Fibroblast of pulmonary artery (primary cell): Measurements from ENCODE around the gene ME3.
A peak's percentile ranks its signal among the peaks of the same experiment; 100 is the strongest.

ENCODE experiments used
- DNase-seq: peaks from one replicate; pipeline ENCODE4 v3.0.0-alpha.2; 2010; ENCODE audit warnings: low read depth
- H3K4me3 ChIP-seq: replicated peaks from 2 replicates; pipeline ENCODE4 v1.5.1; 2011; ENCODE audit warnings: low read depth, mild to moderate bottlenecking, control low read depth, low read length, moderate library complexity
- CTCF ChIP-seq: IDR thresholded peaks from 2 replicates; pipeline ENCODE4 v1.5.1; 2011; ENCODE audit warnings: mild to moderate bottlenecking, control low read depth, low read length, inconsistent platforms; ENCODE audit errors: missing control alignments

The ME3 gene

GRCh38 chr11:86558841-86559240, 113.6 kb downstream of the ME3 start:
- no peak overlapping the region for H3K4me3 ChIP-seq
- no peak for TF ChIP-seq CTCF
- DNase-seq: no peak

GRCh38 chr11:86558207-86558606, 114.2 kb downstream of the ME3 start:
- no peak overlapping the region for H3K4me3 ChIP-seq
- DNase-seq: peak; percentile 82
- no peak for TF ChIP-seq CTCF

- no peak for TF ChIP-seq CTCF
- no peak for DNase-seq
- no peak overlapping the region for H3K4me3 ChIP-seq
Measured at GRCh38 chr11:86555866-86556265, 116.5 kb downstream of the ME3 start.

GRCh38 chr11:86555401-86555800, 117.0 kb downstream of the ME3 start:
- TF ChIP-seq CTCF: no peak
- no peak overlapping the region for H3K4me3 ChIP-seq
- no peak for DNase-seq

GRCh38 chr11:86553265-86553664, 119.2 kb downstream of the ME3 start:
- H3K4me3 ChIP-seq: no peak overlapping the region
- no peak for TF ChIP-seq CTCF
- no peak for DNase-seq

GRCh38 chr11:86551288-86552092, 120.9 kb downstream of the ME3 start:
- TF ChIP-seq CTCF: no peak
- peak; percentile 97 for DNase-seq
- no peak overlapping the region for H3K4me3 ChIP-seq

- H3K4me3 ChIP-seq: no peak overlapping the region
- DNase-seq: no peak
- TF ChIP-seq CTCF: no peak
Measured at GRCh38 chr11:86550757-86551156, 121.7 kb downstream of the ME3 start.
